ENCODE results near the gene ADAM15. TPM values are rescaled to one million over a fixed set of nuclear protein-coding genes. Genes with fewer than 3 reads are reported as not detected.

The ADAM15 gene
- total RNA-seq, 1 experiment from 2014 or later, result 187 TPM

DNA sequence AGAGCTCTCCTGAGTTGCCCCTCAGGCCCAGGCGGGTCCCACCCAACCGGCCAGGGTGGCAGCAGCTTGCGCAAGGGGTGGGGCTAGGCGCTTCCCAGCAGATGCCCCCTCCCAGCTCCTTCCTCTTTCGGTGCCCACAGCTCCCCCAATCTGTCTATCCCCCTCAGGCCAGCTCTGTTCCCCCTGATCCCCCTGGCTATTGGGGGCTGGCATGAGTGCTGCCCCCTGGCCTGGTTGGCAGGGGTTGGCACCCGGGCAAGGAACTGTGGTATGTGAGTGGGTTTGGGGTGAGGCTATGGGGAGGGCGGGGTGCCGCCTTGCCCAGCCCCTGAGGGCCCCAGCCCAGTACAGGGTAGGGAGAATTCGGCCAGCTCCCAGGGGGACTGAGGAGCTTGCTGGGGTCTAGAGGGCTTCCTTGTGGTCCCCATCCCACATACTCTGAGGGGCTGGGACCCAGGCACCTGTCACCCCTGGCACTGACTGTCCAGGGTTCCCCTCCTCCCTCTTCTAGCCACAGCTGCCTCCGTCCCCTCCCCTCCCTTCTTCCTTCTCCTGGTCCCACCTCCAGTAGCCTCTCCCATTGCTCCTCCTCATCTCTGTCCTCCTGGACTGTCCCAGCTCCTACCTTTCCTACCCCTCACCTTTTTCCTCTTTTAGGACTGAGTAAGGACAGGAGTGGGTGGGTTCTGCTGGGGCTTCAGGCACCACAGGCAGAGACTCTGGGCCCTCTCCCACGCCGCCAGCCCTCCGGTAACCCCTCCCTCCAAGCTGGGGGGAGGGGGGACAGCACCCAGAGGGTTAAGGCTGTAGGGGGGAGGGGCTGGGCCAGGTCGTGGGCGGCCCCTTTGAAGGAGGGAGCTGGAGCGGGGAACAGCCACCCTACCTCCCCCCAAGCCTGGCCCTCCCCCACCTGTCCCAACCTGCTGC is 42.8 kb upstream of the ADAM15 start:
- H3K4me3 ChIP-seq, result no peak overlapping the region
- peaks cover 35% of the 10 kb centered on the region for H4K20me1 ChIP-seq (ENCODE audit: insufficient read depth)
- no peaks in the 10 kb centered on the region for H3K27me3 ChIP-seq (ENCODE audit: insufficient read depth, low read depth)
- H3K9me2 ChIP-seq (ENCODE audit: insufficient read depth), result no peaks in the 10 kb centered on the region
- no peaks in the 10 kb centered on the region for H3K9me3 ChIP-seq (ENCODE audit: insufficient read depth, low read depth)
- H2AFZ ChIP-seq, result no peak overlapping the region
- intact Hi-C loops (cut with micrococcal nuclease; ENCODE audit: unreplicated experiment), result no loop called here
- CTCF ChIA-PET, result no interaction called here
- POLR2A ChIA-PET (ENCODE audit: unreplicated experiment), result interaction anchor here (0.6 kb wide), 1 partner anchor 90 kb away, joined by 3 read pairs; no protein-coding TSS in a partner anchor
- DNase-seq, result no peak
- BruUV-seq (replicated peaks), result no TSS peak
- H3K36me3 ChIP-seq (ENCODE audit: low read depth), result no peaks in the 10 kb centered on the region
- H3F3A ChIP-seq (ENCODE audit: insufficient read depth, low read depth), result peaks cover 24% of the 10 kb centered on the region
- H3K4me1 ChIP-seq (replicated peaks; ENCODE audit: insufficient read depth), result peaks cover 10% of the 10 kb centered on the region
- TF ChIP-seq EZH2 (IDR thresholded peaks at IDR 0.05; ENCODE audit: low read depth), result no peak
- TF ChIP-seq, protein P1, sequence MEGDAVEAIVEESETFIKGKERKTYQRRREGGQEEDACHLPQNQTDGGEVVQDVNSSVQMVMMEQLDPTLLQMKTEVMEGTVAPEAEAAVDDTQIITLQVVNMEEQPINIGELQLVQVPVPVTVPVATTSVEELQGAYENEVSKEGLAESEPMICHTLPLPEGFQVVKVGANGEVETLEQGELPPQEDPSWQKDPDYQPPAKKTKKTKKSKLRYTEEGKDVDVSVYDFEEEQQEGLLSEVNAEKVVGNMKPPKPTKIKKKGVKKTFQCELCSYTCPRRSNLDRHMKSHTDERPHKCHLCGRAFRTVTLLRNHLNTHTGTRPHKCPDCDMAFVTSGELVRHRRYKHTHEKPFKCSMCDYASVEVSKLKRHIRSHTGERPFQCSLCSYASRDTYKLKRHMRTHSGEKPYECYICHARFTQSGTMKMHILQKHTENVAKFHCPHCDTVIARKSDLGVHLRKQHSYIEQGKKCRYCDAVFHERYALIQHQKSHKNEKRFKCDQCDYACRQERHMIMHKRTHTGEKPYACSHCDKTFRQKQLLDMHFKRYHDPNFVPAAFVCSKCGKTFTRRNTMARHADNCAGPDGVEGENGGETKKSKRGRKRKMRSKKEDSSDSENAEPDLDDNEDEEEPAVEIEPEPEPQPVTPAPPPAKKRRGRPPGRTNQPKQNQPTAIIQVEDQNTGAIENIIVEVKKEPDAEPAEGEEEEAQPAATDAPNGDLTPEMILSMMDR (conservative IDR thresholded peaks at IDR 0.05), result no peak
- no peak overlapping the region for H3K27ac ChIP-seq
- H3K4me2 ChIP-seq, result no peak overlapping the region
- H3K79me2 ChIP-seq (ENCODE audit: low read depth), result peaks cover 58% of the 10 kb centered on the region

DNA sequence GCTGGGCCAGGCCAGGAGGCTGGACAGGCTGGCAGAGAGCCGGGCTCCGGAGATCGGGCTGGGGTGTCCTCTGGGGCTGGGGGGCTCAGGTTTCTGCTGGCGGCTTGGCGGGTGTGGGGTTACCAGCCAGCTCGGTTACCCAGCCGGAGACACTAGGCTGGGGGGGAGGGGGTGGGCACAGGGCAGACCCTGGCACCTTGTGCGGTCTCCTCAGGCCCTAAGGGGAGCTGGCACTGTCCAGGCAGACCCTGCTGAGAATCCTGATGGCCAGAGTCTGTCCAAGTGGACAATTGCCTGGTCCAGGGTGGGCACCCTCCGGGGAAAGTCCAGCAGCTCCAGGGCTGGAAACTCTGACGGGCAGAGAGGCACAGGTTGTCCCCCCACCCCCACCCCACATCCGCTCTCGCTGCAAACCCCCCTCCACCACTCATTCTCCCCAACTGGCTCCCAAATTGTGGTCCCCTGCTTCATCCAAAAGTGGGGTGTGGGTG is 41.9 kb upstream of the ADAM15 start:
- Histone ChIP-seq H3F3A (ENCODE audit: insufficient read depth, low read depth) (peaks cover 26% of the 10 kb centered on the region), H3K27ac (no peak overlapping the region), H3K4me1 (replicated peaks; ENCODE audit: insufficient read depth) (peaks cover 9% of the 10 kb centered on the region), H2AFZ (no peak overlapping the region), H3K27me3 (ENCODE audit: insufficient read depth, low read depth) (no peaks in the 10 kb centered on the region), H3K79me2 (ENCODE audit: low read depth) (peaks cover 49% of the 10 kb centered on the region), H3K36me3 (ENCODE audit: low read depth) (no peaks in the 10 kb centered on the region), H3K9me3 (ENCODE audit: insufficient read depth, low read depth) (no peaks in the 10 kb centered on the region), H3K4me2 (no peak overlapping the region), H3K9me2 (ENCODE audit: insufficient read depth) (no peaks in the 10 kb centered on the region), H4K20me1 (ENCODE audit: insufficient read depth) (peaks cover 36% of the 10 kb centered on the region), H3K4me3 (no peak overlapping the region)
- no TSS peak for BruUV-seq (replicated peaks)
- ChIA-PET POLR2A (ENCODE audit: unreplicated experiment) (no interaction called here), CTCF (no interaction called here)
- intact Hi-C loops (cut with micrococcal nuclease; ENCODE audit: unreplicated experiment), result no loop called here
- DNase-seq, result no peak
- TF ChIP-seq, protein P1 (conservative IDR thresholded peaks at IDR 0.05), result no peak
- no peak for TF ChIP-seq EZH2 (IDR thresholded peaks at IDR 0.05; ENCODE audit: low read depth)

DNA sequence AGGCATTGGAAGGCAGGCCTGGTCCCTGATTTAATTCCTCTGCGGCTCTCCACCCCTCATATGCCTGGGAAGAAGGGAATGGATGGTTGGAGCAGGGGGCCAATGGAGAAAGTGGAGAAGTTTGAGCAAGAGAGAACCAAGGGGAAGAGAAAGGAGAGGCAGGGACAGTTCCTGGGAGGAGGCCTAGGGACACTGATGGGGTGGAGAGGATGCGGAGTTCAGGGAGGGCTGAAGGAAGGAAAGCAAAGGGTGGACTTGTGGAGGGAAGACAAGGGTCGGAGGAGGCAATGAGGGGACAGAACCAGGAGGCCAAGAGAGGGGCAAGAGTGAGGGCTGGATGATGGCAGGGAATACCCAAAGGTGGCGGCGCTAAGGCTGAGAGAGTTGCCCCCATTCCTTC is 41.4 kb upstream of the ADAM15 start:
- Histone ChIP-seq H3K79me2 (ENCODE audit: low read depth) (peaks cover 45% of the 10 kb centered on the region), H3K36me3 (ENCODE audit: low read depth) (no peaks in the 10 kb centered on the region), H3K27me3 (ENCODE audit: insufficient read depth, low read depth) (no peaks in the 10 kb centered on the region), H3F3A (ENCODE audit: insufficient read depth, low read depth) (peaks cover 27% of the 10 kb centered on the region), H3K9me2 (ENCODE audit: insufficient read depth) (no peaks in the 10 kb centered on the region), H3K9me3 (ENCODE audit: insufficient read depth, low read depth) (no peaks in the 10 kb centered on the region), H3K4me1 (replicated peaks; ENCODE audit: insufficient read depth) (peaks cover 4% of the 10 kb centered on the region), H2AFZ (no peak overlapping the region), H3K4me3 (no peak overlapping the region), H4K20me1 (ENCODE audit: insufficient read depth) (peaks cover 36% of the 10 kb centered on the region), H3K27ac (no peak overlapping the region), H3K4me2 (no peak overlapping the region)
- no TSS peak for BruUV-seq (replicated peaks)
- CTCF ChIA-PET, result no interaction called here
- POLR2A ChIA-PET (ENCODE audit: unreplicated experiment), result no interaction called here
- intact Hi-C loops (cut with micrococcal nuclease; ENCODE audit: unreplicated experiment), result no loop called here
- no peak for TF ChIP-seq EZH2 (IDR thresholded peaks at IDR 0.05; ENCODE audit: low read depth)
- TF ChIP-seq, protein P1 (conservative IDR thresholded peaks at IDR 0.05), result no peak
- no peak for DNase-seq

Measured in PC-9 (cell line).